Ovary (tissue), 9 donors: Measurements from ENCODE around the gene SHC3. TPM values are rescaled to one million over a fixed set of nuclear protein-coding genes. Genes with fewer than 3 reads are reported as not detected.

ENCODE experiments used
- DNase-seq, 5 donors: peaks; one replicate each; pipeline ENCODE4 v3.0.0-alpha.2; 2019 to 2020
- H3K27ac ChIP-seq, 2 donors: fragments of 200-600 bp; one replicate each; pipeline versions ENCODE4 v1.5.1 to v1.8.0; 2019 to 2022
- H3K27me3 ChIP-seq: fragments of 200-600 bp; one replicate; pipeline ENCODE4 v1.8.0; 2022
- H3K36me3 ChIP-seq: fragments of 200-600 bp; sonication (generic); one replicate; pipeline ENCODE4 v1.5.1; 2019
- H3K4me1 ChIP-seq: one replicate; pipeline ENCODE4 v1.8.1; 2013; ENCODE audit warnings: mild to moderate bottlenecking, moderate library complexity; ENCODE audit not compliant: insufficient read depth
- H3K4me3 ChIP-seq: fragments of 200-600 bp; sonication (generic); one replicate; pipeline ENCODE4 v1.5.1; 2017
- H3K9me3 ChIP-seq, 2 donors: fragments of 200-600 bp in 1 of 2; sonication (generic) in 1 of 2; one replicate each; pipeline versions ENCODE4 v1.5.1 to v1.8.1; 2013 to 2019; ENCODE audit warnings: mild to moderate bottlenecking in 1 of 2, moderate library complexity in 1 of 2
- EP300 ChIP-seq: sonication (generic); formaldehyde crosslinking; IDR thresholded peaks from one replicate; pipeline ENCODE4 v1.6.1; 2017; ENCODE audit warnings: antibody characterized with exemption
- POLR2A ChIP-seq: fragments of 450-650 bp; IDR thresholded peaks from one replicate; pipeline ENCODE4 v1.6.1; 2017; ENCODE audit warnings: antibody characterized with exemption, mild to moderate bottlenecking, moderate library complexity
- whole genome bisulfite sequencing, 3 donors: extraction: QIAGEN DNeasy Blood & Tissue Kit in 1 of 3; methylation state at CpG; one replicate each; pipeline versions ENCODE4 v1.1.5 to v1.1.7; 2013 to 2017; 5-methylcytosine and 5-hydroxymethylcytosine counted together
- intact Hi-C, 4 donors: fragments of 100-400 bp; cut with DNase I; formaldehyde crosslinking; loops; one replicate each; pipeline versions ENCODE4 v1.11.0 to v1.15.1; 2022 to 2023
- polyA plus RNA-seq, 2 donors: library from polyadenylated mRNA; stranded (reverse); fragments of 200-250 nt in 1 of 2; fragments of 350-450 nt in 1 of 2; fragmentation: Illumina TruSeq in 1 of 2; extraction: RNeasy Lipid Tissue Mini Kit (QIAGEN cat#74804) in 1 of 2; gene quantifications; one replicate each; pipeline ENCODE4 v1.2.3, GENCODE V29; 2013 to 2014
- total RNA-seq, 7 donors: library from RNA; depleted of rRNA in 2 of 7; stranded (reverse); fragments of >200 nt in 2 of 7; fragmentation: NEBNext Ultra II Directional in 3 of 7; extraction: Animal tissue kit (Norgen Biotek cat#: 25700) in 3 of 7; gene quantifications; one replicate each; pipeline versions ENCODE4 v1.1.0 to v1.2.4, GENCODE V29; 2016 to 2023
- TF ChIP-seq, protein P1 (sequence below), 3 donors: fragments of 450-650 bp in 2 of 3; fragments of 200-600 bp in 1 of 3; IDR thresholded peaks; one replicate each; pipeline versions ENCODE4 v1.5.1 to v1.8.0; 2016 to 2022; ENCODE audit warnings: antibody characterized with exemption in 3 of 3, mild to moderate bottlenecking in 1 of 3
- donor health status: DM: no; HTN: no; CAD: no; lungs with moderate emphysema.
- donor health status: DM: no; HTN: no; CAD: no.
- donor health status: Bipolar disorder and iron deficiency.
- donor health status: DM: yes; HTN: yes; CAD: no.
- donor health status: DM: no; HTN: no; CAD: no.
- donor health status: DM: yes; HTN: yes; CAD: no.

SHC3 gene
- total and polyA plus RNA-seq, 9 donors: 0.05 to 1.0 (median 0.46) TPM

DNA sequence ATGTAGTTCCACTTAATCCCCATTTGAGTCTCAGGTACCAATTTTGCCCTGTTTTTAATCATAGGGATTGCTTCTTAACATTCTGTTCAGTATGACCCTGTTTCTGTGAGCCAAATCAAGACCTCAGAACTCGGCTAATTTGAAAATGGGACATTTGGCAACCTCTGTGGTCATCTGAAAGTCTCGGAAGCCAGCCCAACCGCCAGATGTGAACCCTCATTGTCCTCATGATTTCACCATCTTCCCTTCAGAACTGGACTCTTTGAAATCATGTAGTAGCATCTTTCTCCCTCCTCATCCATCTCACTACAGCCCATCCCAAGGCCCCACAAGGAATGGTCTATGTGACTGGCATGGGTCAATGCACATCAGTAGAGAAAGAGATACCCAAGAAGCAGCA lies 98.4 kb downstream of the SHC3 start:
- TF ChIP-seq, protein P1, sequence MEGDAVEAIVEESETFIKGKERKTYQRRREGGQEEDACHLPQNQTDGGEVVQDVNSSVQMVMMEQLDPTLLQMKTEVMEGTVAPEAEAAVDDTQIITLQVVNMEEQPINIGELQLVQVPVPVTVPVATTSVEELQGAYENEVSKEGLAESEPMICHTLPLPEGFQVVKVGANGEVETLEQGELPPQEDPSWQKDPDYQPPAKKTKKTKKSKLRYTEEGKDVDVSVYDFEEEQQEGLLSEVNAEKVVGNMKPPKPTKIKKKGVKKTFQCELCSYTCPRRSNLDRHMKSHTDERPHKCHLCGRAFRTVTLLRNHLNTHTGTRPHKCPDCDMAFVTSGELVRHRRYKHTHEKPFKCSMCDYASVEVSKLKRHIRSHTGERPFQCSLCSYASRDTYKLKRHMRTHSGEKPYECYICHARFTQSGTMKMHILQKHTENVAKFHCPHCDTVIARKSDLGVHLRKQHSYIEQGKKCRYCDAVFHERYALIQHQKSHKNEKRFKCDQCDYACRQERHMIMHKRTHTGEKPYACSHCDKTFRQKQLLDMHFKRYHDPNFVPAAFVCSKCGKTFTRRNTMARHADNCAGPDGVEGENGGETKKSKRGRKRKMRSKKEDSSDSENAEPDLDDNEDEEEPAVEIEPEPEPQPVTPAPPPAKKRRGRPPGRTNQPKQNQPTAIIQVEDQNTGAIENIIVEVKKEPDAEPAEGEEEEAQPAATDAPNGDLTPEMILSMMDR (IDR thresholded peaks at IDR 0.05): no peak
- no peak for TF ChIP-seq POLR2A
- TF ChIP-seq EP300: no peak
- 56 to 80% (median 60%) methylated on average over 3 of the region's 3 CpGs for WGBS, 3 donors
- Histone ChIP-seq H3K27me3 (no peaks in the 10 kb centered on the region), H3K4me3 (no peak overlapping the region), H3K4me1 (no peaks in the 10 kb centered on the region), H3K27ac (no peak overlapping the region), H3K9me3 (no peaks in the 10 kb centered on the region), H3K36me3 (no peaks in the 10 kb centered on the region)
- intact Hi-C loops: no loop called here
- DNase-seq: peak in 1 of 5 donors; percentile 27

DNA sequence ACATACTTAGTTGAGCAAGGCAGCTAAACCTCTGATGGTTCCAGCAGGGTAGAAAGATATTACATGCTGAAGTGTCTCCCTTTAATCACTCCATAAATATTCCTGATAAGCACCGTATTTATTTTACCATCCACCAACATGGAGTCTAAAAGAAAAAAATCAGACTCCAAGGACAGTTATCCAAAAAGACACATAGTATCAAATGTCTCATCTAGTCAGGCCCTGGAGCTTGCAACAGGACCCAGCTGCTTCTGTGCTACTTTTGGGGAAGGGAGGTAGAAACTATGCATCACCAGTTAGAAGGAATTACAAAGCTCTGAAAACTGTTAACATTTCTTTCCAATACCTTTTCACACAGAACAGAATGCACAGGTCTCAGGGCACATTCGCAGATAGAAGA lies 99.2 kb downstream of the SHC3 start:
- no peaks in the 10 kb centered on the region for H3K27me3 ChIP-seq
- no peak for DNase-seq
- H3K4me3 ChIP-seq: no peak overlapping the region
- no peaks in the 10 kb centered on the region for H3K9me3 ChIP-seq
- H3K27ac ChIP-seq: no peak overlapping the region
- intact Hi-C loops: no loop called here
- H3K4me1 ChIP-seq: no peaks in the 10 kb centered on the region
- no peaks in the 10 kb centered on the region for H3K36me3 ChIP-seq
- TF ChIP-seq EP300 (no peak), POLR2A (no peak)
- TF ChIP-seq, protein P1 (IDR thresholded peaks at IDR 0.05): no peak
- WGBS, 3 donors: 26 to 39% (median 30%) methylated on average over 2 of the region's 2 CpGs

DNA sequence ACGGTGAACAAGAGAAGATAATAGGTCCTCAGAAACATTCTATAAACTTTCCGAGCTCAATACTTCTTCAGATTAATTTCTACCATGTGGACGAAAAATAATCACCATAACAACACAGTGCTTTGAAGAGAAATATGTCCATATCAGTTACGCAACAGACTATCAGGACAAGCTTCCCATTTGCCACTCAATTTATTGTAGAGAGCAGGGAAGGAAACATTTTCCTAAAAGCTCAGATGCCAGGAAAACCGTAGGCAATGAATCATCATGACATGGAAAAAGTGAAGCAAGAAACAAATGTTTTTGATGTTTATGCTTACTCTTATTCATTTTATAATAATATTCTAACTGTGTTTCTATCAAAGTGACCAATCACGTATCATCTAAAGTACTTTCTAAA lies 99.8 kb downstream of the SHC3 start:
- Histone ChIP-seq H3K27me3 (no peaks in the 10 kb centered on the region), H3K9me3 (no peaks in the 10 kb centered on the region), H3K27ac (no peak overlapping the region), H3K4me1 (no peaks in the 10 kb centered on the region), H3K4me3 (no peak overlapping the region), H3K36me3 (no peaks in the 10 kb centered on the region)
- 32 to 34% (median 33%) methylated on average over 6 of the region's 6 CpGs for WGBS, 3 donors
- intact Hi-C loops: no loop called here
- no peak for DNase-seq
- peak; percentile 51 for TF ChIP-seq EP300
- TF ChIP-seq, protein P1 (IDR thresholded peaks at IDR 0.05): no peak

DNA sequence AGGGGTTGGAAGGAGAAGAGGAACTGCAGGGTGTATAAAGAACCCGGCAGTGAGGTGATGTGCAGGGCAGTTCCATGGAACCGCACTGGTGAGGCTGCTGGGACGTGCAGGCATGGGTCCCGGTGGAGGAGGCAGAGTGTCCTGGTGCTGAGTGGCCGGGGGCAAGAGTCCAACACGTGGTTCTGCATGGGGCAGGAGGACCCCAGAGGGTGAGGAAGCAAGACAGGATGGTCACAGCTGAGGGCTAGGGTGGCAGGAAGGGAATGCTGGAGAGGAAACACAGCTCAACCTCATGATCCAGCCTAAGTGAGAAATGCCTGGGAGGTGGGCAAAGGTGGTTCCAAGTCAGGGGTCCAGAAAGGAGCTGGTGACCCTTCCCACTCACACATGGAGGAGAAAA lies 100.2 kb downstream of the SHC3 start:
- intact Hi-C loops: no loop called here
- Histone ChIP-seq H3K9me3 (no peaks in the 10 kb centered on the region), H3K4me1 (no peaks in the 10 kb centered on the region), H3K27me3 (no peaks in the 10 kb centered on the region), H3K4me3 (no peak overlapping the region), H3K27ac (no peak overlapping the region), H3K36me3 (no peaks in the 10 kb centered on the region)
- TF ChIP-seq, protein P1 (IDR thresholded peaks at IDR 0.05): no peak
- TF ChIP-seq POLR2A: no peak
- no peak for TF ChIP-seq EP300
- no peak for DNase-seq
- 83 to 86% (median 83%) methylated on average over 6 of the region's 6 CpGs for WGBS, 3 donors

DNA sequence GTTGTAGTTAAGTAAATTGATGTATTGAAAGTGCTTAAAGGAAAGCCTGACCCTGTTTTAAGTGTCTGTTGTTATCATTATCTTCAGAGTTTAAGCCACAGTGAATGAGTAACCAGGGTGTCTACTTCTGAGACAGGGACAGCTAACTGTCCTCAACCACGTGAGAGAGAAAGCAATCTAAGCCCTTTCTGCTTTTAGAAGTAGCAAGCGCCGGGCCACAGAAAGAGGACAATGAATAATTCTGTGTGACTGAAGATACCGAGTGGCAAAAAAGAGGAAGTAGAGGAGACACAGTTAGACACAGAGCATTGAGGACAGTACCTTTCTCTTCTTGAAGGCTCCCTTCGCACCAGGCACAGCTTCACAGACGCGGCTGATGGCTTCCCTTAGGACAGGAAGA lies 101.1 kb downstream of the SHC3 start:
- no peak for DNase-seq
- no peaks in the 10 kb centered on the region for H3K27me3 ChIP-seq
- H3K27ac ChIP-seq: no peak overlapping the region
- H3K36me3 ChIP-seq: no peaks in the 10 kb centered on the region
- intact Hi-C loops: no loop called here
- no peak overlapping the region for H3K4me3 ChIP-seq
- WGBS, 3 donors: 86 to 94% (median 90%) methylated on average over 7 of the region's 7 CpGs
- TF ChIP-seq POLR2A: no peak
- no peak for TF ChIP-seq EP300
- TF ChIP-seq, protein P1 (IDR thresholded peaks at IDR 0.05): no peak
- H3K4me1 ChIP-seq: no peaks in the 10 kb centered on the region
- no peaks in the 10 kb centered on the region for H3K9me3 ChIP-seq
